Nephron (organoid): ENCODE results near the gene LCN15.

Source experiments
- H3K27ac Mint-ChIP-seq, 3 experiments: 2 replicates each; pipeline ENCODE4 v1.8.0; 2020; ENCODE audit warnings: mixed read lengths in 3 of 3, mild to moderate bottlenecking in 2 of 3, moderate library complexity in 1 of 3
- H3K27me3 Mint-ChIP-seq: 2 replicates; pipeline ENCODE4 v1.8.0; 2021; ENCODE audit warnings: low read depth, mild to moderate bottlenecking, moderate library complexity, mixed read lengths
- H3K36me3 Mint-ChIP-seq: 2 replicates; pipeline ENCODE4 v1.8.0; 2020; ENCODE audit warnings: low read depth, mixed read lengths
- H3K4me1 Mint-ChIP-seq: 2 replicates; pipeline ENCODE4 v1.8.0; 2020; ENCODE audit warnings: mixed read lengths
- H3K4me3 Mint-ChIP-seq, 3 experiments: 2 replicates each; pipeline ENCODE4 v1.8.0; 2020; ENCODE audit warnings: mild to moderate bottlenecking in 3 of 3, mixed read lengths in 3 of 3, moderate library complexity in 2 of 3
- H3K9me3 Mint-ChIP-seq: 2 replicates; pipeline ENCODE4 v1.8.0; 2020; ENCODE audit warnings: mixed read lengths
- TF ChIP-seq, protein P1 (sequence below), 3 experiments: fragments of 200-600 bp; sonication (generic); IDR thresholded peaks; one replicate each; pipeline ENCODE4 v1.5.0; 2021; ENCODE audit warnings: antibody characterized with exemption in 3 of 3; ENCODE audit not compliant: unreplicated experiment in 3 of 3

The LCN15 gene

DNA sequence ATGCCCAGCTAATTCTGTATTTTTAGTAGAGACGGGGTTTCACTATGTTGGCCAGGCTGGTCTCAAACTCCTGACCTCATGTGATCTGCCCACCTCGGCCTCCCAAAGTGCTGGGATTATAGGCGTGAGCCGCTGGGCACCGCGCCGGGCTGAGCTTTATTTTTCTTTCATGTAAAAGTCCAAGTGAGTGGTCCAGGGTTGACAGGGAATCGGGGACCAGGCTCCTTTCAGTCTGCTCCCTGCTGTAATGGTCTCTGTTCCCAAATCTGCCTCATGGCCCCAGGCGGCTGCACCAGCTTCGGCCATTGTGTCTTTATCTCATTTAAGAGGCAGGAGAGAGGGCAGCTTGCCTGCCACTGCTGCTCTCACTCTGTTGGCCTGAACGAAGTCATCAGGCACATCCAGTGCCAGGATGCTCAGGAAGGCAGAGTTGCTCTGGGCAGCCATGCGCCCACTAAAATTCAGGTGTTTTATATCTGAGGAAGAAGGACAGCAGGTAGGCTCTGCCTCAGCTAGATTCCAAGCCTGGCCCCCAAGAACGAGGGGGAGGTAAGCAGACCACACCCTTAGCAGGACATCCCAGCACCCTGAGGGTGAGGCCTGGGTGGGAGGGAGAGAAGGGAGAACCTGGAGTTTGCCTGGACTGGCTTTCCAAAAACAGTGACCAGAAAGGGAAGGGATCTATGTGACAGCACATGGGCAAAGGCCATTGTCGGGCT lies 30.1 kb upstream of the LCN15 start:
- H3K4me1 Mint-ChIP-seq: peaks cover 33% of the 10 kb centered on the region
- H3K27ac Mint-ChIP-seq: peak overlapping the region; percentile 60 to 69 (median 66)
- H3K9me3 Mint-ChIP-seq: no peaks in the 10 kb centered on the region
- H3K4me3 Mint-ChIP-seq: peak overlapping the region; percentile 6 to 60 (median 26)
- TF ChIP-seq, protein P1, sequence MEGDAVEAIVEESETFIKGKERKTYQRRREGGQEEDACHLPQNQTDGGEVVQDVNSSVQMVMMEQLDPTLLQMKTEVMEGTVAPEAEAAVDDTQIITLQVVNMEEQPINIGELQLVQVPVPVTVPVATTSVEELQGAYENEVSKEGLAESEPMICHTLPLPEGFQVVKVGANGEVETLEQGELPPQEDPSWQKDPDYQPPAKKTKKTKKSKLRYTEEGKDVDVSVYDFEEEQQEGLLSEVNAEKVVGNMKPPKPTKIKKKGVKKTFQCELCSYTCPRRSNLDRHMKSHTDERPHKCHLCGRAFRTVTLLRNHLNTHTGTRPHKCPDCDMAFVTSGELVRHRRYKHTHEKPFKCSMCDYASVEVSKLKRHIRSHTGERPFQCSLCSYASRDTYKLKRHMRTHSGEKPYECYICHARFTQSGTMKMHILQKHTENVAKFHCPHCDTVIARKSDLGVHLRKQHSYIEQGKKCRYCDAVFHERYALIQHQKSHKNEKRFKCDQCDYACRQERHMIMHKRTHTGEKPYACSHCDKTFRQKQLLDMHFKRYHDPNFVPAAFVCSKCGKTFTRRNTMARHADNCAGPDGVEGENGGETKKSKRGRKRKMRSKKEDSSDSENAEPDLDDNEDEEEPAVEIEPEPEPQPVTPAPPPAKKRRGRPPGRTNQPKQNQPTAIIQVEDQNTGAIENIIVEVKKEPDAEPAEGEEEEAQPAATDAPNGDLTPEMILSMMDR (IDR thresholded peaks at IDR 0.05; ENCODE audit: unreplicated experiment in 3 of 3): no peak
- H3K36me3 Mint-ChIP-seq: peaks cover 5% of the 10 kb centered on the region
- no peaks in the 10 kb centered on the region for H3K27me3 Mint-ChIP-seq

DNA sequence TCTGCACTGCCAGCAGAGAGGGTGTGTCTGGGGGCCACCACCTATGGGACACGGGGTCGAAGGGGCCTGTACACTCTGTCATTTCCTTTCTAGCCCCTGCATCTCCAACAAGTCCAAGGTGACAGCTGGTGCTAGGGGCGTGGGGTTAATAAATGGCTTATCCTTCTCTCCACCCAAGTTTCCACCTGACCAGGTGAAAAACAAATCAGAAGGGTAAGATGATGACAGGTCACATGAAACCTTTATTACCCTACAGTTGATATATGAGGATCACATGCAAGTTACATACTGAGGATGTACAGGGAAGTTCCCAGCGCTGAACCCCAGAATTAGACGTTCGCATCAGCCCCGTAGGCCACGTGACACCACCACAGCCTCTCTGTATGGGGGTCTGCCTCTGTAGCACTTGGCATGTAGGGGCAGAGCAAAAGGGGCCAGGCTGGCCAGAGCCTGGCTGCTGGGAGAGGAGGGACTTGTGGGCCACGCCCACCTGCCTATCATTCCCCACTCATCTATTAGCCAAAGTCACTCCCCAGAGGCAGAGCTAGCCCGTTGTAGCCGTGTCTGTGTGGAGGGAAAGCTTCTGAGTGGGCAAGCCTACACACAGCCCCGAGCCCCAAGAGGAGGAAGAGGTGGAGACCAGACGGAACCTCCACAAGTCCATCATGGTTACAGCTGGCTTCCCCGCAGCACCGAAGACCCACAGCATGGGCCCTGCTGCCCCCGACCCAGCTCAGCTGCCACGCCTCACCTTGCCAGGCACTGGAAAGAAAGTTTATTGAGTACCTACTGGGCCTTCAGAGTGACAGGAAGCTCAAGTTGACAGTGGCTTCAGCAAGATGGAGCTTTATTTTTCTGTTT lies 29.0 kb upstream of the LCN15 start:
- peak overlapping the region; percentile 62 to 79 (median 73) for H3K4me3 Mint-ChIP-seq
- H3K36me3 Mint-ChIP-seq: peaks cover 5% of the 10 kb centered on the region
- TF ChIP-seq, protein P1 (IDR thresholded peaks at IDR 0.05; ENCODE audit: unreplicated experiment in 3 of 3): no peak
- no peaks in the 10 kb centered on the region for H3K27me3 Mint-ChIP-seq
- H3K9me3 Mint-ChIP-seq: no peaks in the 10 kb centered on the region
- peaks cover 44% of the 10 kb centered on the region for H3K4me1 Mint-ChIP-seq
- peak overlapping the region in 2 of 3 experiments; percentile 42 to 70 for H3K27ac Mint-ChIP-seq

DNA sequence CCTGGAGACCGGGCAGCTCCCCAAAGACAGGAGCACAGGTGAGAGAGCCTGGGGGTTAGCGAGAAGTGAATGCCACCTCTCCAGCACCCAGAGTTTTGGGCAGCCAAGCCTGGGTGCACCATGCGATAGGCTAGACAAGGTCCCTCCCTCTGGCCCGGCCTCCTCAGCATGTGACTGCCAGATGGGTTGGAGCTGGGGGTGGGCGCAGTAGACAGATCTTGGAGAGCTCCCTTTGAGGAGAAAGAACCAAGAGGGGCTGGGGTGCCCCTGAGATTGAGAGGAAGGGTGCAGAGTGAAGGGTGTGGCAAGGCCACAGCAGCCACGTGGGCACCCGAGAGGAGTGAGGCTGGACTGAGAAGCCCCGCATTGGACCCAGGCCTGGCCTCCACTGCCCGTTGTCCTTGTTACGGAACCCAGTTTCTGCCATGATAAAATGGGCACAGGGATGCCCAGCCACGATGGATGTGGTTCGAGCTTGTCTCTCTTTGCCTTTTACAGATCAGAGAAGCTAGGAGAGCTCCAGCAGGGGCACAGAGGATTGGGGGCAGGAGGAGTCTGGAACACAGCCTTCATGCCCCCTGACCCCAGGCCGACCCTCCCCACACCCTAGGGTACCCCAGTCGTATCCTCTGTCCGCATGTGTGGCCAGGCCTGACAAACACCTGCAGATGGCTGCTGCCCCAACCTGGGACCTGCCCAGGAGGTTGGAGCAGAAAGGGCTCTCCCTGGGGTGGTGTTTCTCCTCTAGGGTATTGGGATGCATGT lies 28.2 kb upstream of the LCN15 start:
- no peak overlapping the region for H3K27ac Mint-ChIP-seq
- H3K36me3 Mint-ChIP-seq: peaks cover 5% of the 10 kb centered on the region
- H3K27me3 Mint-ChIP-seq: peaks cover 4% of the 10 kb centered on the region
- H3K9me3 Mint-ChIP-seq: no peaks in the 10 kb centered on the region
- TF ChIP-seq, protein P1 (IDR thresholded peaks at IDR 0.05; ENCODE audit: unreplicated experiment in 3 of 3): no peak
- H3K4me1 Mint-ChIP-seq: peaks cover 52% of the 10 kb centered on the region
- H3K4me3 Mint-ChIP-seq: peak overlapping the region; percentile 75 to 80 (median 79)

DNA sequence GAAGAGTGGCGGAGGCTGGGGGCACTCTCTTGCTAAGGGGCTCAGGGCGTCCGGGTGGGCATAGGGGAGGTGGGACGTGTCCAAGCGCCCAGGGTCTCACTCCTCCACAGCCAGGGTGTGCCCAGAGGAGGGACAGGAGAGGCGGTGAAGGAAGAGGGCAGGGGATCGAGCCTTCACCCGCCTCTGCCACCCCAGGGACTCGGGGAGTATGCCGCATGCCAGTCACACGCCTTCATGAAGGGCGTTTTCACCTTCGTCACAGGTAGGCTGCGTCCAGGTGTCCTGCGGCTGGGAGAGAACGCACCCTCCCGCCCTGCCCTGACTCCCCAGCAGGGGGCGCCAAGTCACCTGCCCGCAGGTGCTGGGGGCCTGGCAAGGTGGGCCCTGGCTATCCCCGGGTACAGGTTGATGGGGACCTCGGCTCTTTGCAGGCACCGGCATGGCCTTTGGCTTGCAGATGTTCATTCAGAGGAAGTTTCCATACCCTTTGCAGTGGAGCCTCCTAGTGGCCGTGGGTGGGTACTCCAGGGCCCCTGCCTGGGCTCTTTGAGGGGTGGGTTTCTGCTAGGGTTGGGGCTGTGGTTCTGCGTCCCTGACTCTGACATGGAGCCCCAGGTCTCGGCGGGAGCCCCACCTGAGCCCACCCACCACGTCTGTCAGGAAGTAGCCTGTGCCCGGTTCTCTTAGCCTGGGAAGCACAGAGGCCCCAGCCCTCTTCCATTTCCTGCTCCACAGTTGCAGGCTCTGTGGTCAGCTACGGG lies 27.4 kb upstream of the LCN15 start:
- H3K4me1 Mint-ChIP-seq: peaks cover 48% of the 10 kb centered on the region
- H3K27me3 Mint-ChIP-seq: peaks cover 10% of the 10 kb centered on the region
- H3K9me3 Mint-ChIP-seq: no peaks in the 10 kb centered on the region
- H3K36me3 Mint-ChIP-seq: peaks cover 5% of the 10 kb centered on the region
- H3K27ac Mint-ChIP-seq: peak overlapping the region; percentile 66 to 99 (median 90)
- TF ChIP-seq, protein P1 (IDR thresholded peaks at IDR 0.05; ENCODE audit: unreplicated experiment in 3 of 3): peak; percentile 98 to 99 (median 99)
- peak overlapping the region; percentile 80 to 86 (median 81) for H3K4me3 Mint-ChIP-seq
